Medulla oblongata (tissue), 1 donor: Measurements from ENCODE around the gene STRAP.
A peak's percentile ranks its signal among the peaks of the same experiment; 100 is the strongest.
"Not testable (repeated sequence)": the region's sequence is repeated elsewhere in the genome, so short reads cannot be mapped to it uniquely, and the experiment has no call there.

Experiments used
- DNase-seq: peaks from one replicate; pipeline ENCODE4 v3.0.0-alpha.2; 2015; ENCODE audit errors: extremely low spot score

STRAP gene

DNA sequence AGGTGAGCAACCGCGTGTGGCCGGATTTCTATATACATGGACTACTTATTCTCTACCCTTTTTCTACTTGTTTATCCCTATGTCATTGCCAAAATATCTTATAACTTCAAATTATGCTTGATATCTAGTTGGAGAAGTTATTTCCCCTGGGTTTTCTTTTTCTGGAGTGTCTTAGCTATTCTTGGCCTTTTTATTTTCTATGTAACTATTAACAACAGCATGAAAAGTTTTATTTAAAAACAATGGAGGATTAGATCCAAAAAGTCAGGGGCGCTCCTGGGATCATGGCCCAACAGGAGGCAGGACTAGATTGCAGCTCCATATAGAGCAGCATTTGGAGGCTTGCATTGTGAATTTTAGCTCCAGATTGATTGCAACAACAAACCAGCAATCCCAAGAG, 8.6 kb upstream of the STRAP start:
- no peak for DNase-seq

DNA sequence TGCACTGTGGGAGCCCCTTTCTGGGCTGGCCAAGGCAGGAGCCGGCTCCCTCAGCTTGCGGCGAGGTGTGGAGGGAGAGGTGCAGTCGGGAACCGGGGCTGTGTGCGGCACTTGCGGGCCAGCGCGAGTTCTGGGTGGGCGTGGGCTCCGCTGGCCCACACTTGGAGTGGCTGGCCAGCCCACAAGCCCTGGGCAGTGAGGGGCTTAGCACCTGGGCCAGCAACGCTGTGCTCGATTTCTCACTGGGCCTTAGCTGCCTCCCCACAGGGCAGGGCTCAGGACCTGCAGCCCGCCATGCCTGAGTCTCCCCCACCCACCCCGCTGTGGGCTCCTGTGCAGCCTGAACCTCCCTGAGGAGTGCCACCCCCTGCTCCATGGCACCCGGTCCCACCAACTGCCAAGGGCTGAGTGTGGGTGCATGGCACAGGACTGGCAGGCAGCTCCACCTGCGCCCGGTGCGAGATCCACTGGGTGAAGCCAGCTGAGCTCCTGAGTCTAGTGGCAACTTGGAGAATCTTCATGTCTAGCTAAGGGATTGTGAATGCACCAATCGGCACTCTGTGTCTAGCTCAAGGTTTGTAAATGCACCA, 7.5 kb upstream of the STRAP start:
- DNase-seq: not testable (repeated sequence)

DNA sequence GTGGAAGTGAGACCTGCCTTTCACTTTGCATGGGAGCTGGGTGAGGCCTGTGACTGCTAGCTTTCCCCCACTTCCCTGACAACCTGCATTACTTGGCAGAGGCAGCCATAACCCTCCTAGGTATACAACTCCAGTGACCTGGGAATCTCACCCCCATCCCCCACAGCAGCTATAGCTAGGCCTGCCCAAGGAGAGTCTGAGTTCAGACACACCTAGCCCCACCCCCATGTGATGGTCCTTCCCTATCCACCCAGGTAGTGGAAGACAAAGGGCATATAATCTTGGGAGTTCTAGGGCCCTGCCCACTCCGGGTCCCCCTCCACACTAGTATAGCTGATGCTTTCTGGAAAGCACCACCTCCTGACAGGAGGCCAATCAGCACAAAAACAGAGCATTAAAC, 6.3 kb upstream of the STRAP start:
- DNase-seq: no peak

- no peak for DNase-seq
Observed at GRCh38 chr12:15879413-15879812, 2.8 kb upstream of the STRAP start.

GRCh38 chr12:15880721-15881120, 1.5 kb upstream of the STRAP start:
- DNase-seq: no peak

DNA sequence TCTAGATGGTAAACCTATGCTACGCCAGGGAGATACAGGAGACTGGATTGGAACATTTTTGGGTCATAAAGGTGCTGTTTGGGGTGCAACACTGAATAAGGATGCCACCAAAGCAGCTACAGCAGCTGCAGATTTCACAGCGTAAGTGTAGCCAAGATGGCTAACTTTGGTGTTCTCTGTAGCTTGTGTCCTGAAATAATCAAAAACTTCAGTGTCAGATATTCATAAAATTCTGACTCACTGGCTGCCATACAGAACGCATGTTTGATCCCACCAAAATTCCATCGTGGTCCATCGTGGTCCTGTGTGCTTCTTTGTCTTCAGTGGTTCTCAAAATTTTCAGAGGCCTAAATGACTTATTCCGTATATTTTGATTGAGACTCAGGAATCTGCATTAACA, 1.3 kb downstream of the STRAP start:
- DNase-seq: no peak

DNA sequence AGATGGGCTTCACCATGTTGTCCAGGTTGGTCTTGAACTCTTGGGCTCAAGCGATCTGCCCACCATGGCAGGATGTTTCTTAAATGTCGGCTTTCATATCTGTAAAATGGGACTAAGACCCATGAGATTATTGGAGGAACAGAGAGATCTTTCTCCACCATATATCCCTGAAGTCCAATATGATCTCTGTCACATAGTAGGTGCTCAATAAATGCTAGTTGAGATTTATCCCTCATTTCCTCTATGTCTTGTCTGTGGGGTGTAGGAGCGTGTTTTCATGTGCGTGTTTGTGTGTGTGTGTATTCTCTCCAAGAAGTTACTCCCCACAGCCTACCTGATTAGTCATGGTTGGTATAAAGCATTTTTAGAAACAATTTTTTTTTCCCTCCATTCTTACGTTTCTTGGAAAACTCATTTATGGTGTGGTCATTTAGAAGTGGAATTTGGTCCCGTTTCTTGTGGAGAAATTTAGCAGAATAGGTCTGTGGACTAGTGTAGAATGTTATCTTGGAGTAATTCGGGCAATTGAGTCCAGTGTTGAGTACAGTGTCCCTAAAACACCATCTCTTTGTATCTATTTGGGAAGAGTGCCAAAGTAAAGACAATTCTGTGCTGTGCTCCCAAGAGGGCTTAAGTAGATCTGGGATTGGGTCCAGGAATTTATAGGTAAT, 4.3 kb downstream of the STRAP start:
- DNase-seq: no peak

DNA sequence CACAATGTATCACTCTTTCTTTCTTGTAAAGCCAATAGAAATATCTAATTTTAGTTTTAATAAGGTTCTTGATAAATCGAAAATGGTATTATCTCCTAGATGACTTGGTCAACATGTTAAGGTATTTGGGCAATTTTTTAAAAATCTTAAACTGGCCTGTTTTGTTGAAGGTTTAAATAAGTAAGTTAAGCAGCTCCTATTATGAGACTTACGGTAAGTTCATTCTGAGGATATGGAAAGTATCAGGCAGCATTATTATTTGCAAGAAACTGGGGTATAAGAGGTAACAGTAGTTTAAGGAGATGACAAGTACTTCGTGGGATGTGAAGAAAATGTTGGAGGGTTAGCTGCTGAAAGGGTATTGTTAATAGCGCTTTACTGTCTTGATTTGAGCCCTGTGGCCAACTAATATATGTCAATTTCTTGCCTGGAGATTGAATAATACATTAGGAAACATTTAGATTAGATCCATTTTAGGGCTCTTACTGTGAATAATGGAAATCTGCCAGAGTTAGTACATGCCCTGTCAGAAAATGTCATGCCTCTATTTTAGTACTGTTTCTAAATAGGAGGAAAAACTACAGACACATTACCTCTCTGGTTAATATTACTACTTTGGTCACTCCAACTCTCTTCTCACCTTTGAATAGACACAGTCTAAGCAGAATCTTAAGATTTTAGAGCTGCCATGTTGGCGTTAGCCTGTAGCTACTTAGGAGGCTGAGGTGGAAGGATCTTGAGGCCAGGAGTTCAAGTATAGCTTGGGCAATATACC, 5.0 kb downstream of the STRAP start:
- DNase-seq: no peak

DNA sequence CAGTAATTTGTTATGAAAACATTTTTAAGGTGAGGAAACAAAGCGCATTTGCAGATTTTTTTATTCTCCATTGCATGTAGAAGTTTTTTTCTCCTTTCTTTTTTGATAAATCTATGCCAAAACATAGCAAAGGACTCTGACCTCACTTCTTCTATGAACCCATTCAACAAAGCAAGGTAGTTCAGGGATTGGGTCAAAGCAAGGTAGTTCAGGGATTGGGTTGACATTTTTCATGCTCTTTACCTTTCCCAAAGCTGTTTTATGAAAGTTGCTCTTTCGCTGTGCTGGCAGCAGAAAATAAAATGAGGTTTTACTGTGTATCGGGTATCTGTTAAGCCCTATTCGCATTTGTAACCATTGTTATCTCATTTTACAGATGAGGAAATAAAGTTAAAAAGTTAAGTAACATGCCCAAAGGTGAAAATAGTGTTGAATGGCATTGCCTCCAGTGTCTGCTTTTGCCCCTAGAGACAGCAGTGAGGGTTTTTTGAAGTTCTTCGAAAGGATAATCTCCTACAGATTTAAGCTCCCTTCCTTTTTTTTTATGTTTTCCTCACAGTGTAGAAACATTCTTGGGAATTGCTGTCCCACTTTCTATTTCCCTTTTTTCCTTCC, 10.6 kb downstream of the STRAP start:
- no peak for DNase-seq

DNA sequence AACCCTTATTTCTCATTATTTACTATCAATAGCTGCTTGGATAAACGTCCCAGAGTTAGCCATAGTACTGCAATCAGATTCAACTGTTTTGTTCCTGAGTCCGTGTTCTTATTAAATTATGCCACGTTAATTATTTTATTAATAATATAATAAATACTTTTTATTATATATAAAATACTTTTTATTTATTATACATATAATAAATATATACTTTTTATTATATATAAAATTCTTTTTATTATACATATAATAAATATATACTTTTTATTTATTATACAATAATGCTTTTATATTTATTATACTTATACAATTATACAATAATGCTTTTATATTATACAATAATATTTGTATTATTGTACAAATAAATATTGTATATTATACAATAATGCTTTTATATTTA, 11.1 kb downstream of the STRAP start:
- no peak for DNase-seq

DNA sequence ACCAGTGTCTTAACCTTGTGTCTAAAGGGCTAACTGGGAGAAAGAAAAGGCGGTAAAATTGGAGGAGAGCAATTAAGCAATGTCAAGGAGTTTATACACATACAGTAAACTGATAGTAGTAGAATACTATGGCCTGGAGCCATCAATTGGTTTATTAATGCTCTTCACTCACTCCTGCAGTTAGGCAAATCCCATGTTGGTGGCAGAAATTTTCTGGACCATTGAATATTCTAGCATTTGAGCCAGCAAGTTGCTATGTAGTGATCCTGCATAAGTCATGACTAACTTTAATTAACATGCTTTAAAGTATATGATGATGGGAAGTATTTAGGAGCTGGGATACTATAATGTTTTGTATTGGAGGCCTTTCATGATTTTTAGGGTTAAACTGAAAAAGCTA, 14.7 kb downstream of the STRAP start:
- DNase-seq: no peak

DNA sequence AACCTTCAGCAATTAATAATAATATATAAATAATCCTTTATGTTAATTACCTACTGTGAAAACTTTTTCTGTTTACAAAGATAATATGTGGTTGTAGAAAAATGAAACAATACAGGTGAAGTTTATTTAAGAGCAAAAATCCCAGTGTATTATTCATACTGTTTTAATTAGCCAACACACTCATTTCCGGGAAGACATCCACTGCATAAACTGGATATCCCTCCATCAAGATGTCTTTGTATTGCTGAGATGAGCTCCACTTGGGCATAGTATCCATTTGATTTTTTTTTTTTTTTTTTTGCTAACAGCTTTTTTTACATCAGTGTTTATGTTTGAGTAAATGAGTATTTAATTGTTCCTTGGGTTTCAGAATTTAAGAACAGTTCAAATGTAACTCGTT, 15.2 kb downstream of the STRAP start:
- no peak for DNase-seq

DNA sequence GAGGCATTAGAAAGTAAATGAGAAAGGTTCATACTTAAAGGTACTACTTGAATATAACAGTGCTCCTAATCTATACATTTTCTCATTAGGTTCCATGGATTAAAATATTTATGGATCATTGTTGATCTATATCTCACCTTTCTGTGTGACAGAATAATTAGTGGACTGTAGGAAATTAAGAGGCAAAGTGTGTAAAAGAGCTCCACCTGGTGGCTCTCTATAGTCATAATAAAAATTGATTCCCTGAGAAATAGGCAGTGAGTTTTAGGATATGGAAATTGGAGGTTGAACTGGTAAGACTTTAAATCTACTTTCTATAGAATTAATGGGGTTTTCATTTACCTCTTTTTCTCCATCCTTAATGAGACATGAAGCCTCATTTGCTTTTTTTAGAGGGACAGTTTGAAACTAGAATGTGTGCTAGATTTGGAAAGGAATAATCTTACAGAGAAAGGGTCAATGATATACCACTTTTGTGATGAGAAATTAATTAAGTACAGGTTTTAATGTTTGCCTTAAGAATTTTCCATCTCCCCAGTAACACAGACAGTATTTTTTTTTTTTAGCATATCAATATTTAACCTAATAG, 17.2 kb downstream of the STRAP start:
- peak; percentile 58 for DNase-seq

DNA sequence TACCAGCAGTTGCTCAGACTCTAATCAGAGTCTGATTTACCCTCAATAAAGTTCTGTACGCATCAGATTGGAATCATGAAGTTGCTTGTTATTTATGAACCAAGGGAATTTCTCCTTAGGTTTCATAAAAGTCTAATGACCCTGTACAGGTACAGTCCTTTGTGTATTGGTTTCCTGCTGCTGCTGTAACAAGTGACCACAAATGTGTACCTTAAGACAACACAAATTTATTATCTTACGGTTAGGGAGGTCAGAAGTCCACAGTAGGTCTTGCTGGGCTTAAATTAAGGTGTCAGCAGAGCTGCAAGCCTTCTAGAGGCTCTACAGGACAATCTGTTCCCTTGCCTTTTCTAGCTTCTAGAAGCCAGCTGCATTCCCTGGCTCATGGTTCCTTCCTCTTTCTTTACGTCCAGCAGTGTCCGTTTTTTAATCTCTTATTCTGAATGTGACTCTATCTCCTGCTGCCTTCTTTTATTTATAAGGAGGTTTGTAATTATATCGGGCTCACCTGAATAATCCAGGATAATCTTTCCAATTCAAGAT, 22.3 kb downstream of the STRAP start:
- DNase-seq: no peak

DNA sequence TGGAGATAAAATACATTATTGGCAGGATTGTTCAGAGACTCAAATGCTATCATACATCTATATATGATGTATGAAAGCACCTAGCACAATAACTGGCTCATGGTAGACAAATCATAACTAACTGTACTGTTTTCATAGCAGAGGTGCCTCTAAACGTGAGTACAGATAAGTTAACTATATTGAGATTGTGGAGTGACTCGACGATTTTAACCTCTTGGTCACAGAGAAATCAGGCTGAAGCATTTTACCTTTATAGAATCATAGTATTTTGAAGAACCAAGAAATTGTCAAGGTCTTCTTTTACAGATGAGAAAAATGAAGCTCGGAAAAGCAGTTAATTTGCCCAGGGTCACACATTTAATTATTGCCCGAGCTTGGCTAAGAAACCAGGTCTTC, 28.3 kb downstream of the STRAP start:
- no peak for DNase-seq

GRCh38 chr12:15910864-15911721, 28.9 kb downstream of the STRAP start, which contains the start of gene DERA:
DERA (plus strand) TSS chr12:15911332; CDS start chr12:15911384, 52 bp downstream.
- DNase-seq: peak; percentile 76

- DNase-seq: not testable (repeated sequence)
Observed at GRCh38 chr12:15911931-15912330, 29.7 kb downstream of the STRAP start.

- not testable (repeated sequence) for DNase-seq
Observed at GRCh38 chr12:15914131-15914530, 31.9 kb downstream of the STRAP start.

GRCh38 chr12:15918066-15918465, 35.9 kb downstream of the STRAP start:
- DNase-seq: no peak

GRCh38 chr12:15919418-15919817, 37.2 kb downstream of the STRAP start:
- no peak for DNase-seq

DNA sequence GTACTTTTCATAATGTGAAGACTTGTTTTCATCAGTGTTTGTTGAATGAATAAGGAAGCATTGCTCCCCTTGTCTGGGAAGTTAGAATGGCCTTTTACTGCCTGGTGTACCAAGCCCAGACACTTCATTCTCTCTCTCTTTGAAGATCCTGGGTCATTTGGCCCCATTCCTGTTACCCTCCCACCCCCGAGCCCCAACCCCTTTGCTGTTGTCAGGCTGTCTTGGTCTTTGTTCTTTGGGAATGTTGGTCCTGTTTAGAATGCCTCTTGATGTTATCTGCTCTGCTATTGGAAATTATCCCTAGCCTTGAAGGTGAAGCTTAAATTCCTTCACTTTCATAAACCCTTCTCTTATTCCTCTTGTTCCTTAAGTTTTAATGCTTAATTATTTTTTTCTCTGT, 42.8 kb downstream of the STRAP start:
- no peak for DNase-seq
